Stimulated activated CD8-positive, alpha-beta memory T cell treated with anti-CD3 and anti-CD28 coated beads, Interleukin-7, amount 100 ng/mL, for 48 hours (primary cell): ENCODE data around the gene CEACAM1.
"Not testable (repeated sequence)": the region's sequence is repeated elsewhere in the genome, so short reads cannot be mapped to it uniquely, and the experiment has no call there.

Experiments
- DNase-seq, 2 donors: peaks; one replicate each; pipeline ENCODE4 v3.0.0-alpha.2; 2020; ENCODE audit warnings: low read depth in 1 of 2; ENCODE audit errors: extremely low read depth in 1 of 2

CEACAM1 gene

DNA sequence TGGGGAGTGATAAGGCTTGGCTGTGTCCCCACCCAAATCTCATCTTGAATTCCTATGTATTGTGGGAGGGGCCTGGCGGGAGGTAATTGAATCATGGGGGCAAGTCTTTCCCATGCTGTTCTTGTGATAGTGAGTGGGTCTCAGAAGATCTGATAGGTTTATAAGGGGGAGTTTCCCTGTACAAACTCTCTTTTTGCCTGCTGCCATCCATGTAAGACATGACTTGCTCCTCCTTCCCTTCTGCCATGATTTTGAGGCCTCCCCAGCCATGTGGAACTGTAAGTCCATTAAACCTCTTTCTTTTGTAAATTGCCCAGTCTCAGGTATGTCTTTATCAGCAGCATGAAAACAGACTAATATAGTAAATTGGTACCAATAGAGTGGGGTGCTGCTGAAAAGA is 20.8 kb upstream of the CEACAM1 start:
- not testable (repeated sequence) for DNase-seq

GRCh38 chr19:42548552-42548951 is 20.3 kb upstream of the CEACAM1 start:
- DNase-seq: no peak

GRCh38 chr19:42547929-42548328 is 19.6 kb upstream of the CEACAM1 start:
- no peak for DNase-seq

GRCh38 chr19:42546831-42547500 is 18.7 kb upstream of the CEACAM1 start:
- no peak for DNase-seq

DNA sequence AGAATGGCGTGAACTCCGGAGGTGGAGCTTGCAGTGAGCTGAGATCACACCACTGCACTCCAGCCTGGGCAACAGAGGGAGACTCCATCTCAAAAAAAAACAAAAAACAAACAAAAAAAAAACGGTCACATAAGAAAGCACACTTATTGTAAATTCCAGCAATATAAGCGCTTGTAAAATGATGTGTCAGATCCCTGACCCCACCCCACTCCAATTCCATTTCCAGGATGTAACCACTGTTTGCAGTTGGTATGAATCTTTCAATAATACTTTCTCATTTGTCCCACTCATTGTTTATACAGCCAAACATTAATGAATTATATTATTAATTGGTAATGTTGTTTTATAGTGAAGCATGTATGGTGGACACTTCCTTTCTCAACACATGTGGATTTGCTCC is 15.9 kb upstream of the CEACAM1 start:
- DNase-seq: no peak

DNA sequence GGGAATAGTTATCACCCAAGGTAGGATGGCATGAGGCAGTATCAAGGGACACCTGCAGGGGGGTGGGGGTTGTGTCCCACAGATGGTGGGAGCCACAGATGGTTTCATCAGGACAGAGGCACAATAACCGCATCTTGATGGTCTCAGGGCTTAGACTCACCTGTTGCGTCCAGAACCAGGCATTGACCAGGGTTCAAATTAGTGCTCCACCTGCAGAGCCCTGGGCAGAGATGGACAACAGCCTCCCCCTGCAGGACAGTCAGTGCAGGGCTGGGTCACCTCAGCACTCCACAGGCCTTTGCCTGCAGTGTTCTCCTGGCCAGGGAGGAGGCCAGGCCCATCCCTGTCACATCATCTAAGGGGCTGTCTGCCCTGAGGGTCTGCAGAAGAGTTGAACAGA is 14.5 kb upstream of the CEACAM1 start:
- no peak for DNase-seq

DNA sequence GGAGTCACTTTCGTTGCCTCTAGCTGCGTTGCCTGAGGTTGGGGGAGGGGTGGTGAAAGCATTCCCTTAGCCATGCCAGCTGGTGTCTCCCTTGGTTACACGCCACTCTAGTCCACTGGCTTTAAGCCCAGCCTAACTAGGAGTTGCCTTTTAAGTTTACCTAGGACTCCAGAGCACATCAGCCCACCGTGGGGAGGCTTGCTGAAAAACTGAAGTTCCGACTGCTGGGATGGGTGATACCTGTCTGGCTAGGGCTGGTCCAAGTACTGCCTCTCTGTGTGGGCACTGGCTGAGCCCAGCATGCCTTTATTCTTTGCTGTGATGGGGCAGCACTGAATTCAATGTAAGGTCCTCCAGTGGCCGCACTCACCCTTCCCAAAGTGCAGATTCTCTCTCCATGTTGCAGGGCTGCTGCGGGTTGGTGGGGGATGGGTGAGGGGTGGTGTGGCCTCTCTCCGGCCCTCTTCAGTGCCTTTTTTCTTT is 11.8 kb upstream of the CEACAM1 start:
- no peak for DNase-seq

- DNase-seq: no peak
These were observed 10.8 kb upstream of the CEACAM1 start for GRCh38 chr19:42538841-42539709.

DNA sequence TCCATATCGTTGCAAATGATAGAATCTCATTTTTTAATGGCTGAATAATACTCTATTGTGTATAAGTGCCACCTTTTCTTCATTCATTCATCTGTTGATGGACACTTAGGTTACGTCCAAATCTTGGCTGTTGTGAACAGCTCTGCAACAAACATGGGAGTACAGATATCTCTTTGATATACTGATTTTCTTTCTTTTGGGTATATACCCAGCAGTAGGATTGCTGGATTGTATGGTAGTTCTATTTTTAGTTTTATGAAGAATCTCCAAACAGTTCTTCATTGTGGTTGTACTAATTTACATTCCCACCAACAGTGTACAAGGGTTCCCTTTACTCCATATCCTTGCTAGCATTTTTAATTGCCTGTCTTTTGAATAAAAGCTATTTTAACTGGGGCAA is 7.0 kb upstream of the CEACAM1 start:
- not testable (repeated sequence) for DNase-seq

DNA sequence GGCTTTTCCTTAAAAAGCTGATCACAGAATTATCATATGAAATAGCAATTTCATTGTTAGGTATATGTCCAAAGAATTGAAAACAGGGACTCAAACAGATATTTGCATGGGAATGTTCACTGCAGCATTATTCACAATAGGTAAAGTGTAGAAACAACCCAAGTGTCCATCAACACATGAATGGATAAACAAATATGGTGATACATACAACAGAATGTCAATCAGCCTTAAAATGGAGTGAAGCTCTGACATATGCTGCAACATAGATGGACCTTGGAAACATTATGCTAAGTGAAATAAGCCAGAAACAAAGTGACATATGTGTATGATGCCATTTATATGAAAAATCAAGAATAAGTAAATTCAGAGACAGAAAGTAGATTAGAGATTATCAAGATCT is 6.1 kb upstream of the CEACAM1 start:
- no peak for DNase-seq

- no peak for DNase-seq
These were observed 4.6 kb upstream of the CEACAM1 start for GRCh38 chr19:42532891-42533290.

DNA sequence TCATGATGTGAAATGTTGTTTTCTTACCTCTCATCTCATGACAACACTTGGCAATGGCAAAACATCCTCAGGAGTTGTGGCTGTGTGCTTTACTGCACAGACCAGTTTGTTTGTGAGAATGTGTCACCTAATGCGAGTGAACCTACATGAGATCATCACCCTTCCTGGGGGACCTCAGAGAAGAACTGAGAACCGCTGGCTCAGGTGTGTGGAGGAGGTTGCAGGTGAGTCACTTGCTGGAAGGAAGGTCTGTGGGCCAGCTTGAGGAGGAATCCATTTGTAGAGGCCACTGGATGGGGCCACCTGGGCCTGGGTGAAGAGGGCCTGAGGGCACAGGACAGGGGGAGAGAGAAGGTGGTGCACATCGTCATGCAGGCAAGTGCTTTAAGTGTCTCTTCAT is 3.0 kb upstream of the CEACAM1 start:
- DNase-seq: peak in 1 of 2 donors; percentile 18

- peak; percentile 31 to 32 for DNase-seq
These were observed 1.0 kb upstream of the CEACAM1 start for GRCh38 chr19:42529248-42529764.

GRCh38 chr19:42524943-42525342 is 3.3 kb downstream of the CEACAM1 start:
- DNase-seq: no peak

GRCh38 chr19:42524250-42524649 is 4.0 kb downstream of the CEACAM1 start:
- DNase-seq: no peak

- not testable (repeated sequence) for DNase-seq
These were observed 6.0 kb downstream of the CEACAM1 start for GRCh38 chr19:42522262-42522661.

GRCh38 chr19:42521346-42522030 is 6.8 kb downstream of the CEACAM1 start:
- no peak for DNase-seq

DNA sequence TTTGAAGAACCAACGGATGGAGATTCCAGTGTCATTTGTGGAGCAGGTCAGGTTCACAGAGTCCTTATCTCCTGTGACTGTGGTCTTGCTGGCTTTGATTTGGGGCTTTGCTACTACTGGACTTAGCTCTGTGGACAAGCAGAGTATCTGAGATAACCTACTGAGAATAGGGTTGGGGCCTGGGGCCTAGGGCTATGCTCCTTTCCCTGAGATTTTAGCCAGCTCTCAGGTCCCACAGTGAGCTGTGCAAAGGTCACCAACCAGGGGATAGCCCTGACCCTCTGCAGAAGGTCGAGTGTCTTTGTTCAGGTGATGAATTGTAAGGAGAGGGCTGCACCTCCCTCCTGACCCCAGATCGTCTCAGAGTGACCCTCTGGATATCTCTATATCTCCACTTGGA is 9.2 kb downstream of the CEACAM1 start:
- no peak for DNase-seq

GRCh38 chr19:42516771-42517170 is 11.5 kb downstream of the CEACAM1 start:
- DNase-seq: no peak

GRCh38 chr19:42515241-42515832 is 12.9 kb downstream of the CEACAM1 start:
- DNase-seq: no peak

DNA sequence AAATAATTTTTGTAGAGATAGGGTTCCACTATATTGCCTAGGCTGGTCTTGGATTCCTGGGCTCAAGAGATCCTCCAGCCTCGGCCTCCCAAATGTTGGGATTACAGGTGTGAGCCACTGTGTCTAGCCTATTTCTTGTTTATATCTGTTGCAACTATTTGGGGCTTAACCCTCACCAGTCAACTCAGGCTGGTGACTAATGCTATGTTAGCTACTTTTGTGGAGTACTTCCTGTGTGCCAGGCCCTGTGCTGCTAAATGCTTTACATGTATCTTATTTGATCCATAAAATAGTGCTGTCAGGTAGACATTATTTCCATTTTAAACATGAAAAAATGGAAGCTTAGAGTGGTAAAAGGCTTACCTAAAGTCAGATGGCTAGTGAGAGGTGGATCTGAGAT is 13.8 kb downstream of the CEACAM1 start:
- no peak for DNase-seq
